UCSD-AML1 (cell line): ENCODE data around the gene RIPK4.
"Not testable (repeated sequence)": the region's sequence is repeated elsewhere in the genome, so short reads cannot be mapped to it uniquely, and the experiment has no call there.

Experiments
- DNase-seq: peaks from one replicate; lab custom pipeline; 2025; ENCODE audit not compliant: unreplicated experiment; lab: John Stamatoyannopoulos, UW

The RIPK4 gene

GRCh38 chr21:41740604-41741252 is 26.1 kb downstream of the RIPK4 start:
- DNase-seq: no peak

GRCh38 chr21:41739936-41740335 is 26.9 kb downstream of the RIPK4 start:
- no peak for DNase-seq

GRCh38 chr21:41739011-41739410 is 27.8 kb downstream of the RIPK4 start:
- no peak for DNase-seq

GRCh38 chr21:41737651-41738324 is 29.1 kb downstream of the RIPK4 start:
- no peak for DNase-seq

GRCh38 chr21:41736423-41736822 is 30.4 kb downstream of the RIPK4 start:
- DNase-seq: no peak

GRCh38 chr21:41733951-41734689 is 32.7 kb downstream of the RIPK4 start:
- DNase-seq: no peak

GRCh38 chr21:41731081-41731480 is 35.8 kb downstream of the RIPK4 start:
- DNase-seq: no peak

GRCh38 chr21:41730367-41730765 is 36.5 kb downstream of the RIPK4 start:
- DNase-seq: no peak

- no peak for DNase-seq
These were observed 37.0 kb downstream of the RIPK4 start for GRCh38 chr21:41729701-41730366.

- no peak for DNase-seq
These were observed 38.8 kb downstream of the RIPK4 start for GRCh38 chr21:41727784-41728763.

- DNase-seq: no peak
These were observed 39.7 kb downstream of the RIPK4 start for GRCh38 chr21:41726970-41727783.

GRCh38 chr21:41726630-41726969 is 40.3 kb downstream of the RIPK4 start:
- DNase-seq: no peak

GRCh38 chr21:41726058-41726558 is 40.7 kb downstream of the RIPK4 start:
- no peak for DNase-seq

GRCh38 chr21:41725421-41726031 is 41.3 kb downstream of the RIPK4 start:
- no peak for DNase-seq

GRCh38 chr21:41723835-41724234 is 43.0 kb downstream of the RIPK4 start:
- DNase-seq: not testable (repeated sequence)

- no peak for DNase-seq
These were observed 44.5 kb downstream of the RIPK4 start for GRCh38 chr21:41722052-41723018.

- DNase-seq: no peak
These were observed 46.6 kb downstream of the RIPK4 start for GRCh38 chr21:41720250-41720649.

GRCh38 chr21:41719691-41720090 is 47.2 kb downstream of the RIPK4 start:
- DNase-seq: no peak
